Choroid plexus epithelial cell (primary cell): Measurements from ENCODE around the gene SLA2.

Source experiments
- DNase-seq: peaks from one replicate; pipeline ENCODE4 v3.0.0-alpha.2; 2010; ENCODE audit warnings: low read depth
- H3K4me3 ChIP-seq: 2 replicates; pipeline ENCODE4 v1.5.1; 2011; ENCODE audit warnings: low read depth, mild to moderate bottlenecking, control low read depth, low read length, moderate library complexity
- CTCF ChIP-seq: conservative IDR thresholded peaks from 2 replicates; pipeline ENCODE4 v1.5.1; 2011; ENCODE audit warnings: low read depth, mild to moderate bottlenecking, control low read depth, inconsistent platforms, low read length, moderate library complexity

Gene SLA2

GRCh38 chr20:36607586-36608387 lies 38.2 kb downstream of the SLA2 start:
- H3K4me3 ChIP-seq: no peak overlapping the region
- no peak for TF ChIP-seq CTCF
- no peak for DNase-seq

- no peak for TF ChIP-seq CTCF
- peak; percentile 51 for DNase-seq
- peak overlapping the region; percentile 92 for H3K4me3 ChIP-seq
Observed at GRCh38 chr20:36606158-36607066, 39.6 kb downstream of the SLA2 start.

- H3K4me3 ChIP-seq: peak within 1 kb of the TSS; percentile 92
- peak; percentile 99 for DNase-seq
- peak; percentile 92 for TF ChIP-seq CTCF
Observed at GRCh38 chr20:36605399-36606157, 40.4 kb downstream of the SLA2 start, which contains the start of gene RAB5IF. Gene RAB5IF, plus strand, starts transcription at chr20:36605779. Its CDS starts 173 bp downstream, at chr20:36605952.

- no peak for TF ChIP-seq CTCF
- DNase-seq: peak; percentile 17
- peak overlapping the region; percentile 55 for H3K4me3 ChIP-seq
Observed at GRCh38 chr20:36604952-36605398, 41.0 kb downstream of the SLA2 start.

DNA sequence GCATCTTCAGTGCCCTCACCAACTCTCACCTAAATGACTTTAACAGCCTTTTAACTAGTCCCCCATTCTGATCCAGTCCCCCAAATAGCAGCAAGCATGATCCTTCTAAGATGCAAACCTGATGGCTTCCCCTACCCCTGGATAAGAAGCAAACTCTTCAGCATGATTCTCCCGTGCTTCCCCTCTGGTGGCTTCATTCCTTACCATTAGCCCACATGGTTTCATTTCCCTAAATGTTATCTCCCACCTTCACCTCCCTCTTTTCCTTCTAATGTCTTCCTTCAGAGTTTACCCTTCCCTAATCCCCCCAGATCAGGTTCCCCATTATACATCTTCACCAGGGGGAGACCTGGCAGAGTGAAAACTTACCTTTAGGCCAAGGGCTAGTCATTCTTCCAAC lies 44.5 kb downstream of the SLA2 start:
- DNase-seq: no peak

More for the DNA sequence above, 44.5 kb downstream of the SLA2 start:
- no peak for TF ChIP-seq CTCF
- H3K4me3 ChIP-seq: no peak overlapping the region
